CD4-positive, alpha-beta memory T cell (primary cell): ENCODE results near the gene NKAIN2. TPM values are rescaled to one million over a fixed set of nuclear protein-coding genes. Genes with fewer than 3 reads are reported as not detected.

Experiments
- CTCF ChIA-PET: fragments of 350-600 bp; sonication (Branson Sonifier 250); formaldehyde crosslinking; loops from one replicate; lab custom pipeline; 2021; ENCODE audit warnings: inconsistent platforms; ENCODE audit not compliant: partially characterized antibody; lab: Charles Lee
- POLR2A ChIA-PET: fragments of 350-600 bp; sonication (Branson Sonifier 250); formaldehyde crosslinking; loops from one replicate; lab custom pipeline; 2021; ENCODE audit not compliant: partially characterized antibody; lab: Charles Lee
- DNase-seq, 5 donors: peaks; one replicate each; pipeline versions ENCODE4 v3.0.0 to v3.0.0-alpha.2; 2020 to 2022; ENCODE audit warnings: mixed read lengths in 1 of 5
- H3K27ac ChIP-seq: one replicate; pipeline ENCODE4 v1.7.0; 2013; ENCODE audit warnings: low read depth, low read length
- H3K27me3 ChIP-seq: 2 replicates; pipeline ENCODE4 v1.7.0; 2013; ENCODE audit warnings: mild to moderate bottlenecking, low read length, moderate library complexity; ENCODE audit not compliant: insufficient read depth
- H3K36me3 ChIP-seq: 2 replicates; pipeline ENCODE4 v1.7.0; 2013; ENCODE audit warnings: mild to moderate bottlenecking, low read length, moderate library complexity; ENCODE audit not compliant: insufficient read depth
- H3K4me1 ChIP-seq: 2 replicates; pipeline ENCODE4 v1.7.0; 2013; ENCODE audit warnings: mild to moderate bottlenecking, low read length, moderate library complexity; ENCODE audit not compliant: insufficient read depth
- H3K4me3 ChIP-seq, 2 donors: one replicate each; pipeline ENCODE4 v1.7.0; 2013; ENCODE audit warnings: low read length in 2 of 2, mild to moderate bottlenecking in 1 of 2
- H3K9me3 ChIP-seq, 2 donors: one replicate each; pipeline ENCODE4 v1.7.0; 2013; ENCODE audit warnings: low read length in 2 of 2, control low read depth in 1 of 2; ENCODE audit not compliant: control insufficient read depth in 1 of 2
- H3K27ac Mint-ChIP-seq, 7 donors: one replicate each; pipeline ENCODE4 v1.8.0; 2020 to 2021; ENCODE audit warnings: mixed read lengths in 7 of 7, mild to moderate bottlenecking in 6 of 7, inconsistent platforms in 3 of 7, moderate library complexity in 3 of 7
- H3K27me3 Mint-ChIP-seq, 2 donors: one replicate each; pipeline ENCODE4 v1.8.0; 2020 to 2021; ENCODE audit warnings: mixed read lengths in 2 of 2
- H3K36me3 Mint-ChIP-seq, 2 donors: one replicate each; pipeline ENCODE4 v1.8.0; 2020 to 2021; ENCODE audit warnings: mixed read lengths in 2 of 2, inconsistent platforms in 1 of 2, mild to moderate bottlenecking in 1 of 2
- H3K4me1 Mint-ChIP-seq, 4 donors: one replicate each; pipeline ENCODE4 v1.8.0; 2020 to 2021; ENCODE audit warnings: mixed read lengths in 4 of 4, mild to moderate bottlenecking in 1 of 4
- H3K4me3 Mint-ChIP-seq, 8 donors: one replicate each; pipeline ENCODE4 v1.8.0; 2020 to 2021; ENCODE audit warnings: mixed read lengths in 8 of 8, mild to moderate bottlenecking in 7 of 8, moderate library complexity in 6 of 8, inconsistent platforms in 3 of 8
- H3K9me3 Mint-ChIP-seq, 8 donors: one replicate each; pipeline ENCODE4 v1.8.0; 2020 to 2021; ENCODE audit warnings: mixed read lengths in 8 of 8, mild to moderate bottlenecking in 5 of 8, inconsistent platforms in 3 of 8, moderate library complexity in 1 of 8
- intact Hi-C: fragments of 100-400 bp; cut with micrococcal nuclease; formaldehyde crosslinking; loops from one replicate; pipeline ENCODE4 v1.15.1; 2023
- polyA plus RNA-seq, 2 donors: library from polyadenylated mRNA; unstranded; fragments of 300-500 nt; fragmentation: Illumina TruSeq; gene quantifications; one replicate each; pipeline ENCODE4 v1.2.3, GENCODE V29; 2021
- total RNA-seq, 2 experiments: library from RNA; stranded (reverse); gene quantifications; one replicate each; pipeline ENCODE4 v1.2.3, GENCODE V29; 2021

NKAIN2 gene
- total and polyA plus RNA-seq, 4 experiments from 2014 or later = not detected

DNA sequence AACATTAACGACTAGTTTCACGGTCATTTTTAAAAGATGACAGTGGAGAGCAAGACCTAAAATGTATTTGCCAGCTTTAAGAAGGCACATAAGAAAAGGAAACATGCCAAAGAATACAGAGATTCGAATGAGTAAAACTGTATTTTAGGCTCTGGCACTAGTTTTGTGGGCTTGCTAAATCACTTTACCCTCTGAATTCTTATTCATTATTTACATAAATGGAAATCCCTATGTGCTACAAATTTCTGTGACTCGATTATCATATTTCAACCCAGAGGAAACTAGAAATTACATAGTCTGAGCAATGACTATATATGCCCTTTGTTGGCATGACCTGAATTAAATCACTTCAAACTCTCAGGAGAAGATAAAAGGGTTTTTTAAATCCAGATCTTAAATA is 716.8 kb downstream of the NKAIN2 start:
- Histone ChIP-seq H3K36me3 (no peaks in the 10 kb centered on the region), H3K9me3 (no peaks in the 10 kb centered on the region), H3K27me3 (no peaks in the 10 kb centered on the region), H3K27ac (no peak overlapping the region), H3K4me1 (no peaks in the 10 kb centered on the region), H3K4me3 (no peak overlapping the region)
- H3K27ac Mint-ChIP-seq = no peak overlapping the region
- H3K36me3 Mint-ChIP-seq = no peaks in the 10 kb centered on the region
- DNase-seq = no peak
- no peaks in the 10 kb centered on the region for H3K4me1 Mint-ChIP-seq
- no peak overlapping the region for H3K4me3 Mint-ChIP-seq
- H3K27me3 Mint-ChIP-seq = no peaks in the 10 kb centered on the region
- intact Hi-C loops = no loop called here
- ChIA-PET CTCF (no interaction called here), POLR2A (no interaction called here)
- peaks cover 0 to 4% (median 0%) of the 10 kb centered on the region in 8 donors for H3K9me3 Mint-ChIP-seq

DNA sequence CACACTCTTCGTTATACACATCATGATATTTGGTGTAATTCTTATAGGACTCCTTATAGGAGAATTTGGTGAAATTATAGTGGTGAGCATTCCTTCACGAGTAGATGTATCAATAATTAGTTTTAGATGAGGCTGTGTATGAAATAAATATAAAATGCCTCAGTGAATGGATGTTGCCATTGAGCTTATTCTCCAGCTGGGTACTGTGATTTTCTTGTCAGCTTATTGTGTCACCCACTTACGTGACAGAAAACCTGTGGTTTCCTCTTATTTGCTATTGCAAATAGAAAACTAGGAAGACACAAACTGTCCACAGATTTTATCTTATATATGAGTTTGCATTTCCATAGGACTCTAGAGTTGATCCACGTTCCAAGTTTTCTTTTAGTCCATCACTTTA is 718.7 kb downstream of the NKAIN2 start:
- Histone ChIP-seq H3K9me3 (no peaks in the 10 kb centered on the region), H3K4me1 (no peaks in the 10 kb centered on the region), H3K27ac (no peak overlapping the region), H3K4me3 (no peak overlapping the region), H3K36me3 (no peaks in the 10 kb centered on the region), H3K27me3 (no peaks in the 10 kb centered on the region)
- intact Hi-C loops = no loop called here
- H3K27me3 Mint-ChIP-seq = no peaks in the 10 kb centered on the region
- H3K4me1 Mint-ChIP-seq = no peaks in the 10 kb centered on the region
- DNase-seq = no peak
- no peak overlapping the region for H3K4me3 Mint-ChIP-seq
- no peaks in the 10 kb centered on the region for H3K36me3 Mint-ChIP-seq
- H3K9me3 Mint-ChIP-seq = peaks cover 0 to 4% (median 0%) of the 10 kb centered on the region in 8 donors
- H3K27ac Mint-ChIP-seq = no peak overlapping the region
- ChIA-PET CTCF (no interaction called here), POLR2A (no interaction called here)

DNA sequence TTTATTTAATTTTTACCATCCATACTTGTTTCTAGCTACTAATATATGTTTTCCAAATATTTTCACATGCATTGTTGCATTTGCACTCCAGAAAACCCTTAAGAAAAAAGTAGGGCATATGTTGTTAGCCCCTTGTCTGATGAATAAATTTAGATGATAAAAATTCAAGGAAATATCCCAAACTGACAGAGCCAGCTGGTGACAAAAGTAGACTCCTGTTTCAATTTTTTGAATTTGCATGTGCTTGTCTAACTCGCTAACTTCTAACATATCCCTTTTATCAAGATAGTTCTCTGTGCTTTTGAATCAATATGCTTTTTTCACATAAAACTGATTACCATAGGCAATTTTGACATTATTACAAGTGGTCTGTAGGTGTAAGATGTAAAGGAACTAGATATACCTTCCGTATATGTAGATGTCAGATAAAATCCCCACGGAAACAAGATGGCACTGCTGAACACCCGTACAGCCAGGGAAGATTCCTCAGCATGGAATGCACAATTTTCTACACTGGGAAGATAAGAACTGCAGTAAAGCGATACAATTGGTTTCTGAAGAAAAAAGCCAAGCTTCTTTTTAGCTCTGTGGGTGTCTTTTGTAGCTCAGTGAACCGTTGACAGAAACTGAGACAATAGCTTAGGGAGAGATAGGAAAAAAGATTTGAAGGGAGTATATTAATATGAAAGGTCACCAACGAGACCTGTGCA is 721.0 kb downstream of the NKAIN2 start:
- Histone ChIP-seq H3K9me3 (no peaks in the 10 kb centered on the region), H3K4me1 (no peaks in the 10 kb centered on the region), H3K36me3 (no peaks in the 10 kb centered on the region), H3K4me3 (no peak overlapping the region), H3K27ac (no peak overlapping the region), H3K27me3 (no peaks in the 10 kb centered on the region)
- Mint-ChIP-seq H3K27ac (no peak overlapping the region), H3K27me3 (no peaks in the 10 kb centered on the region), H3K4me1 (no peaks in the 10 kb centered on the region), H3K4me3 (no peak overlapping the region), H3K9me3 (peaks cover 0 to 4% (median 0%) of the 10 kb centered on the region in 8 donors), H3K36me3 (no peaks in the 10 kb centered on the region)
- intact Hi-C loops = no loop called here
- DNase-seq = no peak
- ChIA-PET CTCF (no interaction called here), POLR2A (interaction anchor here (0.7 kb wide), 1 partner anchor 388 kb away, joined by 3 read pairs; no protein-coding TSS in a partner anchor)

DNA sequence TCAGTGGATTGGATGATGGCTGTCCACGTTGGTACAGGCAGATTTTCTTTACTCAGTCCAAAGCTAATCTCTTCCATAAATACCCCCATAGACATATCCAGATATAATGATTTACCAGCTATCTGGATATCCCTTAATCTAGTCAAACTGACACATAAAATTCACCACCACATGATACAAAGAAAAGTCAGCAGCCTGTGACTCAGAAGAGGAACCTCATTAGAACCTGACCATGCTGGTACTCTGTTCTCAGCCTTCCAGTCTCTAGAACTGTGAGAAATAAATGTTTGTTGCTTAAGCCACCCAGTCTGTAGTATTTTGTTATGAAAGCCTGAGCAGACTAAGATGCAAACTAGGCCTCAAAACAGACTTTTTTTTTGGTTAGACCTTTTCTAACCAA is 727.3 kb downstream of the NKAIN2 start:
- Histone ChIP-seq H3K4me1 (no peaks in the 10 kb centered on the region), H3K27ac (no peak overlapping the region), H3K36me3 (no peaks in the 10 kb centered on the region), H3K4me3 (no peak overlapping the region), H3K27me3 (no peaks in the 10 kb centered on the region), H3K9me3 (no peaks in the 10 kb centered on the region)
- intact Hi-C loops = no loop called here
- H3K9me3 Mint-ChIP-seq = peaks cover 0 to 6% (median 0%) of the 10 kb centered on the region in 8 donors
- ChIA-PET POLR2A (no interaction called here), CTCF (no interaction called here)
- H3K4me1 Mint-ChIP-seq = no peaks in the 10 kb centered on the region
- no peaks in the 10 kb centered on the region for H3K27me3 Mint-ChIP-seq
- H3K36me3 Mint-ChIP-seq = no peaks in the 10 kb centered on the region
- no peak overlapping the region for H3K27ac Mint-ChIP-seq
- DNase-seq = no peak
- H3K4me3 Mint-ChIP-seq = no peak overlapping the region

DNA sequence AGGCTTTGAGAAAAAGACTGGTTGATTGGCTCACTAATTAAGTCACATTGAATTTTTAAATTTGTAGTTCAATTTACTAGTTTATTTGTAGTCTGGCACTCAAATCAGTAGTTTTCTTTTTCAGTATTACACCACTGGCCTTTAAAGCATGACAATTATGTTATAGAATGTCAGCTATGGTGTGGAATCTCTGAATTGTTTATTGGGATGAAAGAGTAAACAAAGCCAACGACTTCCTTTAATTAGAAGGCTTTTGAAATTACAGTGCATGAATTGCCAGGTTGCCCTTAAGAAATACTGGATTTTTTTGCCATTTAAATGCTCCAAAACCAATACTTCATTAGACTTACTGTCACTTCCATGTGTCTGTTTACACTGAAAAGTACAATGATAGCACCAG is 731.6 kb downstream of the NKAIN2 start:
- H3K27ac Mint-ChIP-seq = no peak overlapping the region
- intact Hi-C loops = no loop called here
- no peak for DNase-seq
- H3K36me3 Mint-ChIP-seq = no peaks in the 10 kb centered on the region
- Histone ChIP-seq H3K27me3 (no peaks in the 10 kb centered on the region), H3K27ac (no peak overlapping the region), H3K36me3 (no peaks in the 10 kb centered on the region), H3K4me1 (no peaks in the 10 kb centered on the region), H3K9me3 (no peaks in the 10 kb centered on the region), H3K4me3 (no peak overlapping the region)
- no peaks in the 10 kb centered on the region for H3K27me3 Mint-ChIP-seq
- peaks cover 0 to 6% (median 0%) of the 10 kb centered on the region in 8 donors for H3K9me3 Mint-ChIP-seq
- ChIA-PET POLR2A (no interaction called here), CTCF (interaction anchor here (1.1 kb wide), 1 partner anchor 19 kb away, joined by 3 read pairs; no protein-coding TSS in a partner anchor)
- no peak overlapping the region for H3K4me3 Mint-ChIP-seq
- no peaks in the 10 kb centered on the region for H3K4me1 Mint-ChIP-seq

DNA sequence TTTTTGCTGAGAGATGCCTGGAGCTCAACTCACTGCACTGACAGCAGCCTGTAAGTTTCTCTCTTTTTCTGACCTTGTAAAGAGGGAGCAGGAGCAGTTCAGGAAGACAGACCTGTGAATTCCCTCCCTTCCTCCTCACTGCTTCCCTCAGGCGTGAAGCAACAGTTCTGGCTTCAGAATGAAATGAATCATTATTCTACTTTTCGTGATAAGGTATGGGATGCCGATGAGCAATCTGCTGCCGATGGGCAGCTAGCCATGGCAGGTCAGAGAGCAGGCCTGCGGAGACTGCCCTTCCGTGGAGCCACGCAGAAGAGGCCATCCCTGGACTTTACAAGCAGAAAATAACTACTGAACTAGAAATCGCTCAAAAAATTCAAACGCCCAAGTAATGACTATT is 732.1 kb downstream of the NKAIN2 start:
- Mint-ChIP-seq H3K27me3 (no peaks in the 10 kb centered on the region), H3K27ac (no peak overlapping the region), H3K36me3 (no peaks in the 10 kb centered on the region), H3K4me3 (no peak overlapping the region), H3K9me3 (peaks cover 0 to 6% (median 0%) of the 10 kb centered on the region in 8 donors), H3K4me1 (no peaks in the 10 kb centered on the region)
- ChIA-PET CTCF (no interaction called here), POLR2A (no interaction called here)
- intact Hi-C loops = no loop called here
- no peaks in the 10 kb centered on the region for H3K36me3 ChIP-seq
- H3K27ac ChIP-seq = no peak overlapping the region
- H3K4me1 ChIP-seq = no peaks in the 10 kb centered on the region
- H3K9me3 ChIP-seq = no peaks in the 10 kb centered on the region
- no peak for DNase-seq
- H3K4me3 ChIP-seq = no peak overlapping the region
- H3K27me3 ChIP-seq = no peaks in the 10 kb centered on the region

DNA sequence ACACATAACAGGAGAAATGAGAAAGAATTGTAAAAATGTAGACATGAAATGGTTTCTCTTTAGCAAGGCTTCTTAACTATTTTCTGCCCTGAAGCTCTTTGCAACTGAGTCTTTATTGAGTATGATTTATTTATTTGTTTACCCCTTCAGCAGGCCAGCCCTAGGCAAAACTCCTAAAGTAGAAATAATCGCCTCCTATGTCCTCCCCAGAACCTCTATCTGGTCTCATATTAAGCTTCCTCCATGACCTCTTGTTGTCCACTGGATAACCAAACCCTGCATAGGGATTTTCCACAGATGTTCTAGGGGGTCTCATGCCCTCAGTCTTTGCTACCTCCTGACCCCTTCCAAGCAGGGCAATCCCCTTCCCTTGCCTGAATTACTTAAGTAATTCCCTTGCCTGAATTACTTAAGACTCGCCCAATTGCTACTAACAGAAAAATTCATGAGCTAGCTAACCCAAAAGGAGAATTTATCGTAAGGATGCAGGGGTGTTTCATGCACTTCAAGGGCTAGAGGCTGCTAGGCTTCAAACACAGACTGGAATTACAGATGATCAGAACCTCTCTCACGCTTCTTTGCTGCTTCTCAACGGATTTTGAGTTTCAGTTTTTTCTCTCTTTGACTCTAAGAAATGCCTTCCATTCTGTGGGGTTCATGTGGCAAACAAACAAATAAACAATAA is 732.6 kb downstream of the NKAIN2 start:
- no peak overlapping the region for H3K4me3 Mint-ChIP-seq
- H3K27me3 ChIP-seq = no peaks in the 10 kb centered on the region
- intact Hi-C loops = no loop called here
- H3K9me3 ChIP-seq = no peaks in the 10 kb centered on the region
- H3K4me1 Mint-ChIP-seq = no peaks in the 10 kb centered on the region
- no peak overlapping the region for H3K4me3 ChIP-seq
- ChIA-PET CTCF (no interaction called here), POLR2A (no interaction called here)
- no peaks in the 10 kb centered on the region for H3K27me3 Mint-ChIP-seq
- peaks cover 0 to 6% (median 0%) of the 10 kb centered on the region in 8 donors for H3K9me3 Mint-ChIP-seq
- H3K4me1 ChIP-seq = no peaks in the 10 kb centered on the region
- DNase-seq = no peak
- H3K27ac Mint-ChIP-seq = no peak overlapping the region
- H3K27ac ChIP-seq = no peak overlapping the region
- H3K36me3 Mint-ChIP-seq = no peaks in the 10 kb centered on the region
- no peaks in the 10 kb centered on the region for H3K36me3 ChIP-seq
